HepG2 (cell line): ENCODE data around the gene PLXNC1. TPM values are rescaled to one million over a fixed set of nuclear protein-coding genes. Genes with fewer than 3 reads are reported as not detected.
A peak's percentile ranks its signal among the peaks of the same experiment; 100 is the strongest.

Experiments used
- ARID4A ChIP-seq: sonication (generic); formaldehyde crosslinking; IDR thresholded peaks from 2 replicates; pipeline ENCODE4 v1.5.0; 2020; ENCODE audit warnings: mild to moderate bottlenecking, missing genetic modification reagents, borderline replicate concordance
- ATF2 ChIP-seq: sonication (generic); formaldehyde crosslinking; IDR thresholded peaks from 2 replicates; pipeline ENCODE4 v1.4.0; 2020; ENCODE audit warnings: missing genetic modification reagents
- CHD2 ChIP-seq: IDR thresholded peaks from 2 replicates; pipeline ENCODE4 v1.6.1; 2011; ENCODE audit warnings: low read depth, low read length, improper control_type of control experiment
- FOXK1 ChIP-seq: sonication (generic); formaldehyde crosslinking; IDR thresholded peaks from 2 replicates; pipeline ENCODE4 v1.4.0; 2020; ENCODE audit warnings: low read depth, missing genetic modification reagents, borderline replicate concordance
- FOXP4 ChIP-seq: sonication (generic); formaldehyde crosslinking; IDR thresholded peaks from 2 replicates; pipeline ENCODE4 v1.4.0; 2020; ENCODE audit warnings: missing genetic modification reagents
- JUND ChIP-seq: sonication (generic); formaldehyde crosslinking; IDR thresholded peaks from 2 replicates; pipeline ENCODE4 v1.8.0; 2022; ENCODE audit warnings: mild to moderate bottlenecking, missing genetic modification reagents
- MIER3 ChIP-seq: IDR thresholded peaks from 2 replicates; pipeline ENCODE4 v1.6.1; 2016; ENCODE audit warnings: missing compliant biosample characterization, borderline replicate concordance
- NCOA2 ChIP-seq: sonication (generic); formaldehyde crosslinking; IDR thresholded peaks from 2 replicates; pipeline ENCODE4 v1.8.0; 2022; ENCODE audit warnings: inconsistent platforms
- SKI ChIP-seq: fragments of 450-650 bp; IDR thresholded peaks from one replicate; pipeline ENCODE4 v1.6.1; 2018; ENCODE audit warnings: mild to moderate bottlenecking; ENCODE audit not compliant: partially characterized antibody
- ZFX ChIP-seq: sonication (generic); formaldehyde crosslinking; IDR thresholded peaks from 2 replicates; pipeline ENCODE4 v1.4.0; 2020; ENCODE audit warnings: mild to moderate bottlenecking, low read depth, missing genetic modification reagents, moderate library complexity
- ZNF354B ChIP-seq: sonication (generic); formaldehyde crosslinking; IDR thresholded peaks from 2 replicates; pipeline ENCODE4 v1.8.0; 2022; ENCODE audit warnings: mild to moderate bottlenecking, missing genetic modification reagents
- polyA plus RNA-seq, 8 experiments: library from polyadenylated mRNA; depleted of rRNA in 3 of 8; stranded (reverse) in 7 of 8; unstranded in 1 of 8; fragments of >200 nt; fragmentation: Illumina TruSeq in 4 of 8; extraction: Trizol in 4 of 8; gene quantifications; 2 replicates each; pipeline versions ENCODE4 v1.2.1 to v1.2.3, GENCODE V29; 2011 to 2016; ENCODE audit warnings: low read depth in 4 of 8, missing spikeins in 1 of 8, mixed read lengths in 1 of 8; ENCODE audit not compliant: insufficient read depth in 1 of 8
- total RNA-seq, 5 experiments: library from RNA; depleted of rRNA; stranded (reverse); fragments of >200 nt; fragmentation: Illumina TruSeq; extraction: Trizol; gene quantifications; 2 replicates each; pipeline ENCODE4 v1.2.3, GENCODE V29; 2016; ENCODE audit warnings: low read depth in 1 of 5
- TF ChIP-seq, protein P1 (sequence below): sonication (generic); formaldehyde crosslinking; IDR thresholded peaks from 2 replicates; pipeline ENCODE4 v1.5.1; 2020; ENCODE audit warnings: mild to moderate bottlenecking, missing genetic modification reagents, borderline replicate concordance
- TF ChIP-seq, protein P2 (sequence below): sonication (generic); formaldehyde crosslinking; IDR thresholded peaks from 2 replicates; pipeline ENCODE4 v1.8.1; 2022; ENCODE audit warnings: mild to moderate bottlenecking, missing genetic modification reagents

The PLXNC1 gene
- total and polyA plus RNA-seq, 2 of the 13 experiments (the other 11 are each of a cell fraction or from before 2014, with no cell fraction given): 6.6 to 11.2 TPM

- TF ChIP-seq, protein P1, sequence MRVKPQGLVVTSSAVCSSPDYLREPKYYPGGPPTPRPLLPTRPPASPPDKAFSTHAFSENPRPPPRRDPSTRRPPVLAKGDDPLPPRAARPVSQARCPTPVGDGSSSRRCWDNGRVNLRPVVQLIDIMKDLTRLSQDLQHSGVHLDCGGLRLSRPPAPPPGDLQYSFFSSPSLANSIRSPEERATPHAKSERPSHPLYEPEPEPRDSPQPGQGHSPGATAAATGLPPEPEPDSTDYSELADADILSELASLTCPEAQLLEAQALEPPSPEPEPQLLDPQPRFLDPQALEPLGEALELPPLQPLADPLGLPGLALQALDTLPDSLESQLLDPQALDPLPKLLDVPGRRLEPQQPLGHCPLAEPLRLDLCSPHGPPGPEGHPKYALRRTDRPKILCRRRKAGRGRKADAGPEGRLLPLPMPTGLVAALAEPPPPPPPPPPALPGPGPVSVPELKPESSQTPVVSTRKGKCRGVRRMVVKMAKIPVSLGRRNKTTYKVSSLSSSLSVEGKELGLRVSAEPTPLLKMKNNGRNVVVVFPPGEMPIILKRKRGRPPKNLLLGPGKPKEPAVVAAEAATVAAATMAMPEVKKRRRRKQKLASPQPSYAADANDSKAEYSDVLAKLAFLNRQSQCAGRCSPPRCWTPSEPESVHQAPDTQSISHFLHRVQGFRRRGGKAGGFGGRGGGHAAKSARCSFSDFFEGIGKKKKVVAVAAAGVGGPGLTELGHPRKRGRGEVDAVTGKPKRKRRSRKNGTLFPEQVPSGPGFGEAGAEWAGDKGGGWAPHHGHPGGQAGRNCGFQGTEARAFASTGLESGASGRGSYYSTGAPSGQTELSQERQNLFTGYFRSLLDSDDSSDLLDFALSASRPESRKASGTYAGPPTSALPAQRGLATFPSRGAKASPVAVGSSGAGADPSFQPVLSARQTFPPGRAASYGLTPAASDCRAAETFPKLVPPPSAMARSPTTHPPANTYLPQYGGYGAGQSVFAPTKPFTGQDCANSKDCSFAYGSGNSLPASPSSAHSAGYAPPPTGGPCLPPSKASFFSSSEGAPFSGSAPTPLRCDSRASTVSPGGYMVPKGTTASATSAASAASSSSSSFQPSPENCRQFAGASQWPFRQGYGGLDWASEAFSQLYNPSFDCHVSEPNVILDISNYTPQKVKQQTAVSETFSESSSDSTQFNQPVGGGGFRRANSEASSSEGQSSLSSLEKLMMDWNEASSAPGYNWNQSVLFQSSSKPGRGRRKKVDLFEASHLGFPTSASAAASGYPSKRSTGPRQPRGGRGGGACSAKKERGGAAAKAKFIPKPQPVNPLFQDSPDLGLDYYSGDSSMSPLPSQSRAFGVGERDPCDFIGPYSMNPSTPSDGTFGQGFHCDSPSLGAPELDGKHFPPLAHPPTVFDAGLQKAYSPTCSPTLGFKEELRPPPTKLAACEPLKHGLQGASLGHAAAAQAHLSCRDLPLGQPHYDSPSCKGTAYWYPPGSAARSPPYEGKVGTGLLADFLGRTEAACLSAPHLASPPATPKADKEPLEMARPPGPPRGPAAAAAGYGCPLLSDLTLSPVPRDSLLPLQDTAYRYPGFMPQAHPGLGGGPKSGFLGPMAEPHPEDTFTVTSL (CRISPR knock-in tag): peak; percentile 58; the same call in 1 of the 2 replicates
- TF ChIP-seq FOXP4 (CRISPR knock-in tag) (peak; percentile 83), JUND (CRISPR knock-in tag) (peak; percentile 60; the same call in 1 of the 2 replicates), NCOA2 (CRISPR knock-in tag) (peak; percentile 89), SKI (peak; percentile 58), ARID4A (CRISPR knock-in tag) (peak; percentile 20; the same call in 1 of the 2 replicates), ATF2 (CRISPR knock-in tag) (peak; percentile 96), CHD2 (no peak), ZFX (no peak; the same call in 1 of the 2 replicates), MIER3 (CRISPR knock-in tag) (peak; percentile 68; the same call in 1 of the 2 replicates), FOXK1 (CRISPR knock-in tag) (peak; percentile 45; the same call in 1 of the 2 replicates), ZNF354B (CRISPR knock-in tag) (no peak)
- TF ChIP-seq, protein P2, sequence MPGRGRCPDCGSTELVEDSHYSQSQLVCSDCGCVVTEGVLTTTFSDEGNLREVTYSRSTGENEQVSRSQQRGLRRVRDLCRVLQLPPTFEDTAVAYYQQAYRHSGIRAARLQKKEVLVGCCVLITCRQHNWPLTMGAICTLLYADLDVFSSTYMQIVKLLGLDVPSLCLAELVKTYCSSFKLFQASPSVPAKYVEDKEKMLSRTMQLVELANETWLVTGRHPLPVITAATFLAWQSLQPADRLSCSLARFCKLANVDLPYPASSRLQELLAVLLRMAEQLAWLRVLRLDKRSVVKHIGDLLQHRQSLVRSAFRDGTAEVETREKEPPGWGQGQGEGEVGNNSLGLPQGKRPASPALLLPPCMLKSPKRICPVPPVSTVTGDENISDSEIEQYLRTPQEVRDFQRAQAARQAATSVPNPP (CRISPR knock-in tag): no peak
These were observed 51.7 kb downstream of the PLXNC1 start (continued) for GRCh38 chr12:94200069-94200468.
